H9 (cell line): ENCODE results near the gene CCDC28A. TPM values are rescaled to one million over a fixed set of nuclear protein-coding genes. Genes with fewer than 3 reads are reported as not detected.

Source experiments
- DNase-seq: peaks from one replicate; pipeline ENCODE4 v3.0.0-alpha.2; 2017
- H2AFZ ChIP-seq: one replicate; pipeline ENCODE4 v1.6.1; 2013; ENCODE audit warnings: mild to moderate bottlenecking, low read length, control low read depth, moderate library complexity
- H2AK5ac ChIP-seq: 2 replicates; pipeline ENCODE4 v1.6.1; 2013; ENCODE audit warnings: low read length, control low read depth, mixed read lengths; ENCODE audit not compliant: insufficient read length
- H2BK120ac ChIP-seq: one replicate; pipeline ENCODE4 v1.6.1; 2013; ENCODE audit warnings: low read depth, mild to moderate bottlenecking, low read length, control low read depth, inconsistent platforms; ENCODE audit not compliant: poor library complexity, severe bottlenecking
- H2BK12ac ChIP-seq: 2 replicates; pipeline ENCODE4 v1.6.1; 2013; ENCODE audit warnings: low read length, control low read depth, mixed read lengths, low read depth; ENCODE audit not compliant: insufficient read length
- H2BK15ac ChIP-seq: 2 replicates; pipeline ENCODE4 v1.6.1; 2013; ENCODE audit warnings: low read depth, low read length, control low read depth
- H2BK20ac ChIP-seq: one replicate; pipeline ENCODE4 v1.6.1; 2013; ENCODE audit warnings: low read depth, mild to moderate bottlenecking, low read length, control low read depth, inconsistent platforms; ENCODE audit not compliant: poor library complexity, severe bottlenecking
- H2BK5ac ChIP-seq: 2 replicates; pipeline ENCODE4 v1.6.1; 2013; ENCODE audit warnings: low read length, control low read depth, mixed read lengths; ENCODE audit not compliant: insufficient read length
- H3K14ac ChIP-seq: 2 replicates; pipeline ENCODE4 v1.6.1; 2013; ENCODE audit warnings: low read length, control low read depth; ENCODE audit not compliant: insufficient read depth
- H3K18ac ChIP-seq: 2 replicates; pipeline ENCODE4 v1.6.1; 2013; ENCODE audit warnings: low read depth, mild to moderate bottlenecking, mixed read lengths, low read length, control low read depth; ENCODE audit not compliant: insufficient read length
- H3K23ac ChIP-seq: 2 replicates; pipeline ENCODE4 v1.6.1; 2013; ENCODE audit warnings: low read length, control low read depth, mixed read lengths, low read depth; ENCODE audit not compliant: insufficient read length
- H3K23me2 ChIP-seq: 2 replicates; pipeline ENCODE4 v1.6.1; 2013; ENCODE audit warnings: low read depth, mild to moderate bottlenecking, mixed read lengths, low read length, control low read depth; ENCODE audit not compliant: insufficient read length, poor library complexity, severe bottlenecking
- H3K27ac ChIP-seq: 2 replicates; pipeline ENCODE4 v1.5.1; 2013; ENCODE audit warnings: low read length, control low read depth, mixed read lengths, low read depth; ENCODE audit not compliant: insufficient read length
- H3K27me3 ChIP-seq: 2 replicates; pipeline ENCODE4 v1.6.1; 2013; ENCODE audit warnings: low read length, control low read depth, inconsistent platforms; ENCODE audit not compliant: insufficient read depth
- H3K4ac ChIP-seq: 2 replicates; pipeline ENCODE4 v1.6.1; 2013; ENCODE audit warnings: low read depth, mild to moderate bottlenecking, control low read depth, inconsistent platforms, low read length, moderate library complexity
- H3K4me1 ChIP-seq: 2 replicates; pipeline ENCODE4 v1.6.1; 2013; ENCODE audit warnings: low read length, control low read depth, inconsistent platforms; ENCODE audit not compliant: insufficient read depth
- H3K4me2 ChIP-seq: 2 replicates; pipeline ENCODE4 v1.6.1; 2013; ENCODE audit warnings: low read length, control low read depth, mixed read lengths; ENCODE audit not compliant: insufficient read length, insufficient read depth
- H3K56ac ChIP-seq: 2 replicates; pipeline ENCODE4 v1.6.1; 2013; ENCODE audit warnings: low read depth, mild to moderate bottlenecking, mixed read lengths, low read length, control low read depth; ENCODE audit not compliant: insufficient read length
- H3K79me1 ChIP-seq: 2 replicates; pipeline ENCODE4 v1.6.1; 2013; ENCODE audit warnings: low read depth, mild to moderate bottlenecking, moderate library complexity, low read length, control low read depth, inconsistent platforms; ENCODE audit not compliant: insufficient read depth, poor library complexity, severe bottlenecking
- H3K79me2 ChIP-seq: 2 replicates; pipeline ENCODE4 v1.6.1; 2013; ENCODE audit warnings: low read length, control low read depth, inconsistent platforms; ENCODE audit not compliant: insufficient read depth
- H3K9ac ChIP-seq: 2 replicates; pipeline ENCODE4 v1.6.1; 2013; ENCODE audit warnings: low read length, control low read depth, mixed read lengths; ENCODE audit not compliant: insufficient read length; ENCODE audit errors: extremely low read depth
- H3K9me3 ChIP-seq: one replicate; pipeline ENCODE4 v1.6.1; 2013; ENCODE audit warnings: low read depth, low read length, inconsistent platforms; ENCODE audit not compliant: control insufficient read depth
- H3T11ph ChIP-seq: one replicate; pipeline ENCODE4 v1.6.1; 2013; ENCODE audit warnings: mild to moderate bottlenecking, low read length, control low read depth, inconsistent platforms
- H4K20me1 ChIP-seq: one replicate; pipeline ENCODE4 v1.6.1; 2013; ENCODE audit not compliant: control insufficient read depth, insufficient read length, insufficient read depth
- H4K5ac ChIP-seq: 2 replicates; pipeline ENCODE4 v1.6.1; 2013; ENCODE audit warnings: low read depth, mild to moderate bottlenecking, mixed read lengths, low read length, control low read depth; ENCODE audit not compliant: insufficient read length
- H4K8ac ChIP-seq: replicated peaks from 2 replicates; pipeline ENCODE4 v1.6.1; 2013; ENCODE audit warnings: low read length, control low read depth, mixed read lengths, low read depth; ENCODE audit not compliant: insufficient read length
- H4K91ac ChIP-seq: 2 replicates; pipeline ENCODE4 v1.6.1; 2013; ENCODE audit warnings: low read depth, mild to moderate bottlenecking, moderate library complexity, mixed read lengths, low read length, control low read depth; ENCODE audit not compliant: insufficient read length
- H3K27ac Mint-ChIP-seq, 3 experiments: 2 replicates in 2 of 3; 3 replicates in 1 of 3; pipeline ENCODE4 v1.8.0; 2020 to 2021; ENCODE audit warnings: mixed read lengths in 3 of 3, mild to moderate bottlenecking in 1 of 3, moderate library complexity in 1 of 3
- H3K27me3 Mint-ChIP-seq: 2 replicates; pipeline ENCODE4 v1.8.0; 2021; ENCODE audit warnings: low read depth, mild to moderate bottlenecking, moderate library complexity, mixed read lengths
- H3K36me3 Mint-ChIP-seq, 3 experiments: 2 replicates in 2 of 3; 3 replicates in 1 of 3; pipeline ENCODE4 v1.8.0; 2020 to 2021; ENCODE audit warnings: low read depth in 3 of 3, mixed read lengths in 3 of 3; ENCODE audit not compliant: insufficient read depth in 1 of 3
- H3K4me1 Mint-ChIP-seq, 2 experiments: 2 replicates each; pipeline ENCODE4 v1.8.0; 2020; ENCODE audit warnings: mixed read lengths in 2 of 2
- H3K4me3 Mint-ChIP-seq, 2 experiments: 2 replicates in 1 of 2; 3 replicates in 1 of 2; pipeline ENCODE4 v1.8.0; 2020 to 2021; ENCODE audit warnings: mild to moderate bottlenecking in 2 of 2, mixed read lengths in 2 of 2, moderate library complexity in 1 of 2
- H3K9me3 Mint-ChIP-seq, 2 experiments: 2 replicates in 1 of 2; 3 replicates in 1 of 2; pipeline ENCODE4 v1.8.0; 2020; ENCODE audit warnings: mild to moderate bottlenecking in 2 of 2, mixed read lengths in 2 of 2, moderate library complexity in 1 of 2
- CTCF ChIP-seq: fragments of 200-600 bp; sonication (generic); conservative IDR thresholded peaks from 3 replicates; pipeline ENCODE4 v1.8.0; 2021; ENCODE audit warnings: antibody characterized with exemption, mild to moderate bottlenecking
- WGBS: extraction: QIAGEN DNeasy Blood & Tissue Kit; methylation state at CpG from one replicate; pipeline ENCODE4 v1.1.7; 2013; ENCODE audit warnings: missing lambda C conversion rate, low lambda C conversion rate, mixed read lengths; ENCODE audit not compliant: insufficient read length; ENCODE audit errors: extremely low coverage; 5-methylcytosine and 5-hydroxymethylcytosine counted together
- total RNA-seq: library from RNA; stranded (reverse); gene quantifications from 2 replicates; pipeline ENCODE4 v1.2.1, GENCODE V29; 2021

The CCDC28A gene
- total RNA-seq, 1 experiment from 2014 or later = 12.9 TPM

- no peak overlapping the region for H2BK5ac ChIP-seq
- no peak overlapping the region for H3K27ac Mint-ChIP-seq
- no peaks in the 10 kb centered on the region for H3K9me3 ChIP-seq
- no peak overlapping the region for H4K8ac ChIP-seq
- H2BK15ac ChIP-seq = no peak overlapping the region
- H2BK12ac ChIP-seq = no peak overlapping the region
- peaks cover 5 to 9% of the 10 kb centered on the region in 2 experiments; a peak in 2 of 4 replicates for H3K4me1 Mint-ChIP-seq
- WGBS = no CpG with 5 or more reads among the region's 2 CpGs
- H4K5ac ChIP-seq = no peak overlapping the region
- H3K18ac ChIP-seq = no peak overlapping the region
- H3K4me3 Mint-ChIP-seq = no peak overlapping the region
- no peak overlapping the region for H4K91ac ChIP-seq
- H3K9me3 Mint-ChIP-seq = peaks cover 6 to 8% of the 10 kb centered on the region in 2 experiments; a peak in 3 of 5 replicates
- no peak overlapping the region for H2AK5ac ChIP-seq
- peaks cover 3% of the 10 kb centered on the region for H3K23me2 ChIP-seq
- H3K4ac ChIP-seq = no peak overlapping the region
- H3K79me1 ChIP-seq = no peaks in the 10 kb centered on the region
- TF ChIP-seq CTCF = no peak
- no peak overlapping the region for H3K9ac ChIP-seq
- H3K27me3 ChIP-seq = no peaks in the 10 kb centered on the region
- H3K4me2 ChIP-seq = no peak overlapping the region
- H3K14ac ChIP-seq = no peak overlapping the region
- H4K20me1 ChIP-seq = no peaks in the 10 kb centered on the region
- H3K4me1 ChIP-seq = no peaks in the 10 kb centered on the region
- no peak overlapping the region for H3T11ph ChIP-seq
- H3K27me3 Mint-ChIP-seq = peaks cover 15% of the 10 kb centered on the region
- H3K56ac ChIP-seq = no peak overlapping the region
- H3K23ac ChIP-seq = no peak overlapping the region
- no peak overlapping the region for H3K27ac ChIP-seq
- no peaks in the 10 kb centered on the region for H3K79me2 ChIP-seq
- DNase-seq = no peak
- no peak overlapping the region for H2BK20ac ChIP-seq
- peaks cover 0 to 5% (median under 1%) of the 10 kb centered on the region in 3 experiments; a peak in 1 of 7 replicates for H3K36me3 Mint-ChIP-seq
- no peak overlapping the region for H2BK120ac ChIP-seq
- no peak overlapping the region for H2AFZ ChIP-seq
Observed at GRCh38 chr6:138796771-138797170, 23.2 kb downstream of the CCDC28A start.
